GM19239 (cell line): ENCODE results near the gene PARM1.
A peak's percentile ranks its signal among the peaks of the same experiment; 100 is the strongest.

ENCODE experiments used
- DNase-seq: peaks from one replicate; pipeline ENCODE4 v3.0.0; 2011; ENCODE audit warnings: low spot score; ENCODE audit not compliant: insufficient read length
- FAIRE-seq: peaks from 2 replicates; lab custom pipeline; 2011; peaks lifted over from hg19 to GRCh38; lab: Jason Lieb, UNC

PARM1 gene

DNA sequence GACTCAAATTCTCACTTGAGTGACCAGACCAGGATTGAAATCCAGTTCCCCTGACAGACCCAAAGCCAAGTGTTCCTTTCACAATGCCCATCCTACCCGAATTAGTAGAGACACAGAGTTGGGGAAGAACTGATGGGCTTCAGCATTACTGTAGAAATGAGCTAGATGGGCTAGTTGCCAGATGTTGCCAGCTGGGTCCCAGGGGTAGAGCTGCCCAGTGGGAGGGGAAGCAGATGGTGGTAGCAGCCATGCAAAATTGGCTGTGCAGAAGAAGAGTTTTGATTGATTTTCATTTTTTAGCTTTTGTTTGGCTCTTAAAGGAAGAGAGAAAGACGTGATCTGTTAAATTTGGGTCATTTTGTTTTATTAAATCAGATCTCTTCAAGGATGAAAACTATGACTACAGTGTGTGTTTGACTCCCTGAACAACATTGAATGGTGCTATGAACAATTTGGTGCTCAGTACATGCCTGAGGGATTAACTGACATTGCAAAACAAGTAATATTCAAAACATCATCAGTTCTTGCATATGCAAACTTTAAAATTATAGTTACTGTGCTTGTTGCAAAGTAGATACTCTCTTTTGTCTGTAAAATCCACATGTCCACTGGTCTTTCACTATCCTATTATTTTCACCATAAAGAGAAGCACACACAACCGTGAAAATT is 86.0 kb downstream of the PARM1 start:
- no peak for FAIRE-seq
- no peak for DNase-seq

DNA sequence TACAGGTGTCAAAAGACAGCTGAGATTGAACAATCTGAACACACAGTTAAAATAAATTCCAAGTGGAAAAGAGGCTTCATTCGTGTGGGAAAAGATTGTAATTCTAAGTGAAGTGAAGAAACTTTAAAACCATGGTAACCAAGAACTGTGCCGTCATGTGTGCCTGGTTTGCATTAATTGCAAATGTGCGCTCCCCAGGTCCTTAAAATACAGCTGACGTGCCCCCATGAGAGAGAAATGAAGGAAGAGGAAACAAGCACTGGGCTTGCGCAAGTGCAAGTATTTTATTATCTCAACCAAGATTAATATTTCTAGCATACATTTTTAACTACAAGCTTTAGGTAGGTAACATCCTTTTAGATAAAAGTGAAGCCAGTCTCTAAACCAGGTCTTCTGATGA is 92.5 kb downstream of the PARM1 start:
- DNase-seq (no peak), FAIRE-seq (no peak)

- DNase-seq (no peak), FAIRE-seq (no peak)
Measured at GRCh38 chr4:75028196-75028854, 95.4 kb downstream of the PARM1 start.

GRCh38 chr4:75030028-75030427 is 97.1 kb downstream of the PARM1 start:
- peak; percentile 60 for FAIRE-seq
- DNase-seq, result no peak

GRCh38 chr4:75030649-75031235 is 97.8 kb downstream of the PARM1 start:
- DNase-seq (no peak), FAIRE-seq (no peak)

DNA sequence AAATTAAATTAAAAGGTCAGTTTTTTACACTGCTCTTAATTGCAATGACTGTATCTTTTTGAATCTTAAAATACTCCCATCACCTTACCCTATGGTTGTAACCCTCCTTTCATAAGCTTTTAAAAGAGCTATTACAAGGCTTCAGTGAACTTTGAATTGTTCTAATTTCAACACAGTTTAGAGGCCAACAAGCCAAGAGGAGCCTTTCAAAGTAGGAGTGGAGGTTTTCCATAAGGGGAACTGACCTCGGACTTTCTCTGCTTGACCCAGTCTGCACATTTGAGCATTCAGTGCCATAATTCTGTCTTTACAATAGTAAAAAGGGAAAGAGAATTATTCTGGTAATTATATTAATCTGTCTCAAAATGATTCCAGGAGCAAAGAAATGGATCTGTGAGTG is 98.9 kb downstream of the PARM1 start:
- FAIRE-seq (no peak), DNase-seq (no peak)

GRCh38 chr4:75034523-75034922 is 101.6 kb downstream of the PARM1 start:
- no peak for FAIRE-seq
- DNase-seq, result no peak

DNA sequence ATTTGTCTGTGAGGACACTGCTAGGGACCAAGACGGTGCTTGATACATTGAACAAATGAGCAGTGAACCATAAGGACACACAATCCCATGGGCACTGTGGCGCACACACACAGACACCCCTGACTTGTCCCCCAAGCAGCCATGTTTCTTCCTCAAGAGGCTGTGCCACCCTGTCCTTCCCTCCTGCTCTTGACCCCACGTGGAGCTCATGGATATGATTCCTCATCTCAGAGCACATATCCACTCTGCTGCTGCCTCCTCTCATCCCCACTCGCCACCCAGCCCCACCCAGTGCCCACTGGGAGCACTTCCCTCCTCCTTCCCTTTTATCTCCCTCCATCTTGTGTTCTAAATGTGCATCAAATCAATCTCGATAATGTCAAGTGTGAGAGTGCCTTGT is 102.4 kb downstream of the PARM1 start:
- no peak for FAIRE-seq
- no peak for DNase-seq

GRCh38 chr4:75036046-75036830 is 103.3 kb downstream of the PARM1 start:
- DNase-seq, result no peak
- FAIRE-seq, result peak; percentile 31

DNA sequence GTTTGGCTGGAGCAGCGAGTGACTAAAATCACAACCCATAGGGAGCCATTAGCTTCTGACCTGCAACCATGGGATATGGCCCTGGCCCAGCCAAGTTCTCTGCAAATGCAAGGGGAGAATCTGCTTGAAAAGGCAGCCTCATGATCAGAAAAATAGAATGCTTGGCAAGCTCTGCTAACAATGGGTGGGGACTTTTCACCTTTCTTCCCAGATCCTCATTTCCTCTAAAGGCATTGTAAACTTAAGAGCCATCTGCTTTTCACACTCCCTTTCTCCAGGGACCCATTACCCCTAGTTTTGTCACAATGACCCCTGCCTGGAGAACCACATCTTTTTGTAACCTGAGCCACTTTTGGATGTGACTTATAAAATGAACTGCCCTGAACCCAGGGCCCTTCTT is 104.3 kb downstream of the PARM1 start:
- no peak for DNase-seq
- FAIRE-seq, result no peak

- FAIRE-seq (no peak), DNase-seq (no peak)
Measured at GRCh38 chr4:75038376-75038775, 105.5 kb downstream of the PARM1 start.

GRCh38 chr4:75040703-75041102 is 107.8 kb downstream of the PARM1 start:
- DNase-seq, result no peak
- FAIRE-seq, result no peak

DNA sequence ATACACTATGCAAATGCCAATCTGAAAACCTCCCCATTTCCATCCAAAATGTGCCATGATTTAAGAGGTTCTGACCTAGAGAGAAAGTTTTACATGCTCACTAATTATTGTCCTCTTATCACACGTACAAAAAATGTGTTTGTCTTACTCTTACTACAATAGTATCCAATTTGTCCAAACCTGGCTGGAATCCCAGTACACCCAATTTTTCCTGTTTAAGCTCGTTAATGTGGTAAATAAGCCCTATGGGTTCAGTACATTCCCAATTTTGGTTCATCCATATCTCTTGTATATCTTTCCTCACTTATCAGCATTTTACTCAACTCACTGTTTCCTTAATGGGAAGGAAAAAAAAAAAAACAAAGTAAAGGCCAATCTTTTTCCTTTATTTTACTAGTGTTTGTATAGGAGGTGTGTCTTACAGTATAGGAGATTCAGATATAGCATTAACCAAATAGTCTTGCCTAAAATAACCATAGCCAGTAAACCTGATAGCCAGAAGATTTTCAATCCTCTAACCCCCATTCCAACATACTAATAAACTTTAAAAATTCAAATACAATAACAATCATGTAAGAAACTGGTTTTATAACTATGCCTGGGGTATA is 109.8 kb downstream of the PARM1 start:
- FAIRE-seq, result no peak

DNA sequence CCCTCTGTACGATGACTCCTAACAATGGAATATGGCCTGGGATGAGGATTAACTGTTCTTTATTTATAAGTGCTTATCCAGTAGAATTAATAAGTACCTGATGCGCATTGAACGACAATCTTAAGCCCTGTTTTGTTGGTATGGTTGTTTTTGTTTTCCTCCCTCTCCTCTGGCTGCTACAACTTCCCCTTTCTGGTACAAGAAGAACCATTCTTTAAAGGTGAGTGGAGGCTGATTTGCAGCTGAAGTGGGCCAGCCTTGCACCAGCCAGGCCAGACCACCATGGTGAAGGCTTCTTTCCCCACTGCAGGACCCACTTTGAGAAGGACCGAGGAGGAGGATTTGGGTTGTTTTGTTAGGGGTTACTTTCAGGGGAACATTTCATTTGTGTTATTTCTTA is 113.3 kb downstream of the PARM1 start:
- DNase-seq (no peak), FAIRE-seq (no peak)

More for the DNA sequence above, 109.8 kb downstream of the PARM1 start:
- DNase-seq, result no peak

DNA sequence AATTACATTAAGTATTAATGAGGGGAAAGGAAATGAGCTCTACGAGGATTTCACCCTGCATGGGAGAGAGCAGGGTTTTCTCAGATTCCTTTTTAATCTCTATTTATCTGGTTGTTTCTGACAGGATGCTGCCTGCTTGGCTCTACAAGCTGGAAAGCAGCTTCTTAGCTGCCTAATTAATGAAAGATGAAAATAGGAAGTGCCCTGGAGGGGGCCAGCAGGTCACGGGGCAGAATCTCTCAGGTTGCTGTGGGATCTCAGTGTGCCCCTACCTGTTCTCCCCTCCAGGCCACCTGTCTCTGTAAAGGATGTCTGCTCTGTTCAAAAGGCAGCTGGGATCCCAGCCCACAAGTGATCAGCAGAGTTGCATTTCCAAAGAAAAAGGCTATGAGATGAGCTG is 113.7 kb downstream of the PARM1 start:
- DNase-seq (no peak), FAIRE-seq (no peak)

DNA sequence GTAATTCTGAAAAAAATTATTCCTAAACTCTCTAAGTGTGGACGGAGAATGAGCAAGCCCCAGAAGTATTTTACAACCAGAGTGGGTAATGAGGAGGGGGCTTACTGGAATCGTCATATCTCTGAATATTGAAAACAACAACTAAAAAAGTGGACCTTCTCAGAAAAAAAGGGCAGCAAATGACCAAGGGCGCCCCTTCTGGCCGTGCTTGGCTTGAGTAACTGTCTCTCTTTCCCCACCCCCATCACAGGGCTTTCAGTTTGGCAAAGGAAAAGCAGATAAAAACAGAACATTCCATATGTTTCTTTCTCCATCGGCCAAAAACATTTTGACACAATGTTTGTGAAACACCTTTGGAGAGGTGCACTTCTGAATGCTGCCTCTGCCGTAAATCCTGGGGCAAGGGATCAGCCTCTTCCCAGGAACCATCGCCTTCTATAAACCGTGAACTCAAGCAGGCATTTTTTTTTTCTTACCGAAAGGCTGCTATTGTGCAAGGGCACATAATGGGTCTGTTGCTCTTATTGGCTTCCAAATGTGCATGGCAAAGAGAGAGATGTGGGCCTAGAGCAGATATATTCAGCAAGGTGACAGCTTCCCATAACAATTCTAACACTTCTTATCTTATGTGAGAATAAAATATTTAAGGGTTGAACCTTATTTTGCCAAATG is 115.4 kb downstream of the PARM1 start:
- DNase-seq (no peak), FAIRE-seq (no peak)

DNA sequence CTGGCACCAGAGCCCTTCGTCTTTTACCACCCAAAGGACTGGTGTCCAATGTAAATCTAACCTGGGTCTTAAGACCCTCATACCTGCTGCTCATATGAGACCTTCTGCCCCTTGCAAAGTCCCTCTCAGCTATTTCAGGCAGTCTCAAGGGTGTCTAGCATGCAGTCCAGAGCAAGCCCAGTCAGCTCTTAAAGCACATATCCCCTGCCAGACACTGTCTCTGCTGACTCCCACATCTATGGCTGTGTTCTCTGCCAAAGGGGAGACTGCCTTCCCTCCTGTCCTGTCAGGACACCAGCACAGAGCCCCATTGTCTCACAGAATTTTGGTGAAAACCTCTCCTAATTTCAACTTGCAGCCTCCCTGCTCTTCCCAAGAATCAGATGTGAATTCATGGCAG is 118.5 kb downstream of the PARM1 start:
- DNase-seq (no peak), FAIRE-seq (no peak)

DNA sequence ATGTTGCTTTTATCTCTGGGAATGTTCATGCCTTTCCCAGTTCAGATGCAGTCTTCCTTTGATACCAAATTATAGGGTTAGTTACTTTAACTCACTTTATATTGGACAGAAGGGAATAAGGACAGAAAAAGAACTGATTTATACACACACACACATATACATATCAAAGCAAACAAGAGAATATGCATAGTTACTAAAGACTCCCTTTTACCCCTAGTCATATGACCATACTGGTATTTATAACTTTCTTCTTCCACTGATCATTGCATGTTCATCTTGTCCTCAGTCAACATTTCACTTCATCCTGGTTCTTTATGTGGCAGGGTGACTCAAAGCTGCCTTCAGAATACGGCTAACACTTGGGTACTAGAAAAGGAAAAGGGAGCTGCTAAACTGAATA is 120.4 kb downstream of the PARM1 start:
- DNase-seq, result no peak
- FAIRE-seq, result no peak

DNA sequence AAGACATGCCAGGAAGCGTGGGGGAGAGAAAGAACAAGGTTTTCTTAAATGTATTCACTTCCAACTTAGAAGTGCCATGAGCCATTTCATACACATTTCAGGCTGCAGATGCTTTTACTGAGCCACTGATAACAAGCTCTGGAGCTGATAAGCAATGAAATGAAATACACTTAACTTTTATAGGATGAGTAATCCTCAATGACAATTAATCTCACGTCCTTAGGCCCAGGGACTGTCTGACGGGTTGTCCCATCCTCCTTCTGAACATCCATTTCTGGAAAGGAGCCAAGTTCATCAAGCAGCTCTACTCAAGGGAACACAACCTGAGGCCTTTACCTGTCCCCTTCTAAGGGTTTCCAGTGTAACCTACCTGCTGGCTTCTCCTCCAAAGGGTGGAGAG is 121.2 kb downstream of the PARM1 start:
- DNase-seq (no peak), FAIRE-seq (no peak)

DNA sequence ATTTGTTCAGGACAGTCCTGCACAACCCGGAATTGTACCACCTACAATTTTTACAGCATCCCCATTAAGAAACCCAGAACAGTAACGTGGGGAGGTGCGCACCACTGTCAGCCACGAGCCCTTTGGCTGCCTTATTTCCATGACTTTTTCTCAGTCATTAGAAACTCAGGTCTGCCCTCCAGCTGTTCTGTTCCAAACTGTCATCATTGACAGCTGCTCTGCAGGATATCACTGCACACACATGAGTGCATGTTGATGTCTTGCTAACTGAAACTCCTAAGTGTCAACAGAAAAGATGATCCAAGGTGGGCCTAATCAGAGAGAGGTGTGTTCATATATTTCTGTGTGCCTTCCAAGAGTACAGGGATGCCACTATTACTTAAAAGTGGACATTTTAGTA is 123.4 kb downstream of the PARM1 start:
- DNase-seq, result no peak

More for the DNA sequence above, 123.4 kb downstream of the PARM1 start:
- FAIRE-seq, result no peak
